ENCODE data around the gene ELK4.

Gene ELK4

GRCh38 chr1:205584732-205585131 is 47.1 kb downstream of the ELK4 start:
- H3K36me3 ChIP-seq (ENCODE audit: insufficient read depth, low read length) = no peaks in the 10 kb centered on the region
- H3K27me3 ChIP-seq (ENCODE audit: insufficient read depth, low read length, poor library complexity, severe bottlenecking) = no peaks in the 10 kb centered on the region
- no peak overlapping the region for H3K4me2 ChIP-seq (ENCODE audit: low read depth, low read length, poor library complexity, severe bottlenecking)
- H3K4me3 ChIP-seq (ENCODE audit: low read length, poor library complexity, severe bottlenecking) = no peak overlapping the region
- H3K79me2 ChIP-seq (ENCODE audit: insufficient read depth, low read length) = no peaks in the 10 kb centered on the region
- no peak overlapping the region for H2AFZ ChIP-seq (ENCODE audit: low read length)
- peaks cover 16% of the 10 kb centered on the region for H3K4me1 ChIP-seq (ENCODE audit: insufficient read depth, low read length, poor library complexity, severe bottlenecking)
- H3K9ac ChIP-seq (ENCODE audit: low read depth, low read length, poor library complexity, severe bottlenecking) = no peak overlapping the region
- H4K20me1 ChIP-seq (ENCODE audit: insufficient read depth, low read length, poor library complexity, severe bottlenecking) = no peaks in the 10 kb centered on the region
- TF ChIP-seq EZH2phosphoT487 (IDR thresholded peaks at IDR 0.05; ENCODE audit: borderline replicate concordance) = no peak
- peak; percentile 75 for TF ChIP-seq CTCF (conservative IDR thresholded peaks at IDR 0.05; ENCODE audit: low read length)
- no peaks in the 10 kb centered on the region for H3K9me2 ChIP-seq (replicated peaks; ENCODE audit: low read depth, low read length)
- H3K9me3 ChIP-seq (ENCODE audit: insufficient read depth, low read depth, low read length) = no peaks in the 10 kb centered on the region
- no peaks in the 10 kb centered on the region for H3F3A ChIP-seq (ENCODE audit: low read depth)

- H3K4me2 ChIP-seq (ENCODE audit: low read depth, low read length, poor library complexity, severe bottlenecking) = no peak overlapping the region
- no peak overlapping the region for H3K4me3 ChIP-seq (ENCODE audit: low read length, poor library complexity, severe bottlenecking)
- H3K9me2 ChIP-seq (replicated peaks; ENCODE audit: low read depth, low read length) = no peaks in the 10 kb centered on the region
- no peaks in the 10 kb centered on the region for H3K27me3 ChIP-seq (ENCODE audit: insufficient read depth, low read length, poor library complexity, severe bottlenecking)
- no peaks in the 10 kb centered on the region for H3K9me3 ChIP-seq (ENCODE audit: insufficient read depth, low read depth, low read length)
- H3K9ac ChIP-seq (ENCODE audit: low read depth, low read length, poor library complexity, severe bottlenecking) = no peak overlapping the region
- TF ChIP-seq CTCF (conservative IDR thresholded peaks at IDR 0.05; ENCODE audit: low read length) (no peak), EZH2phosphoT487 (IDR thresholded peaks at IDR 0.05; ENCODE audit: borderline replicate concordance) (no peak)
- no peaks in the 10 kb centered on the region for H4K20me1 ChIP-seq (ENCODE audit: insufficient read depth, low read length, poor library complexity, severe bottlenecking)
- H3K79me2 ChIP-seq (ENCODE audit: insufficient read depth, low read length) = no peaks in the 10 kb centered on the region
- peaks cover 16% of the 10 kb centered on the region for H3K4me1 ChIP-seq (ENCODE audit: insufficient read depth, low read length, poor library complexity, severe bottlenecking)
- H2AFZ ChIP-seq (ENCODE audit: low read length) = no peak overlapping the region
- no peaks in the 10 kb centered on the region for H3K36me3 ChIP-seq (ENCODE audit: insufficient read depth, low read length)
- no peaks in the 10 kb centered on the region for H3F3A ChIP-seq (ENCODE audit: low read depth)
Measured at GRCh38 chr1:205583461-205584130, 48.2 kb downstream of the ELK4 start.

- Histone ChIP-seq H3K4me1 (ENCODE audit: insufficient read depth, low read length, poor library complexity, severe bottlenecking) (peaks cover 16% of the 10 kb centered on the region), H2AFZ (ENCODE audit: low read length) (peak overlapping the region; percentile 3; the same call in 1 of the 2 replicates), H3K9ac (ENCODE audit: low read depth, low read length, poor library complexity, severe bottlenecking) (no peak overlapping the region), H3F3A (ENCODE audit: low read depth) (no peaks in the 10 kb centered on the region), H3K9me2 (replicated peaks; ENCODE audit: low read depth, low read length) (no peaks in the 10 kb centered on the region), H3K4me2 (ENCODE audit: low read depth, low read length, poor library complexity, severe bottlenecking) (peak overlapping the region; percentile 6), H3K27me3 (ENCODE audit: insufficient read depth, low read length, poor library complexity, severe bottlenecking) (no peaks in the 10 kb centered on the region), H3K9me3 (ENCODE audit: insufficient read depth, low read depth, low read length) (no peaks in the 10 kb centered on the region), H4K20me1 (ENCODE audit: insufficient read depth, low read length, poor library complexity, severe bottlenecking) (no peaks in the 10 kb centered on the region), H3K79me2 (ENCODE audit: insufficient read depth, low read length) (no peaks in the 10 kb centered on the region), H3K4me3 (ENCODE audit: low read length, poor library complexity, severe bottlenecking) (no peak overlapping the region), H3K36me3 (ENCODE audit: insufficient read depth, low read length) (no peaks in the 10 kb centered on the region)
- TF ChIP-seq CTCF (conservative IDR thresholded peaks at IDR 0.05; ENCODE audit: low read length) (0 out of 2 replicates have a peak, but pooled peaks have one; percentile 15), EZH2phosphoT487 (IDR thresholded peaks at IDR 0.05; ENCODE audit: borderline replicate concordance) (no peak)
Measured at GRCh38 chr1:205582471-205583291, 49.1 kb downstream of the ELK4 start.
